Neuronal stem cell (in vitro differentiated cells): ENCODE results near the gene FAM24B.

Experiments
- DNase-seq: peaks from one replicate; pipeline ENCODE4 v3.0.0-alpha.2; 2013; ENCODE audit warnings: low spot score
- H2AFZ ChIP-seq: one replicate; pipeline ENCODE4 v1.6.1; 2013; ENCODE audit warnings: mild to moderate bottlenecking, low read length, inconsistent platforms
- H2AK5ac ChIP-seq: 2 replicates; pipeline ENCODE4 v1.6.1; 2013; ENCODE audit warnings: low read depth, mild to moderate bottlenecking, inconsistent platforms, low read length, moderate library complexity, mixed read lengths
- H2BK120ac ChIP-seq: 2 replicates; pipeline ENCODE4 v1.6.1; 2013; ENCODE audit warnings: low read depth, mild to moderate bottlenecking, inconsistent platforms, low read length, moderate library complexity, mixed read lengths
- H2BK12ac ChIP-seq: one replicate; pipeline ENCODE4 v1.6.1; 2013; ENCODE audit warnings: low read length, inconsistent platforms
- H2BK15ac ChIP-seq: 2 replicates; pipeline ENCODE4 v1.6.1; 2013; ENCODE audit warnings: mild to moderate bottlenecking, low read length, inconsistent platforms, mixed read lengths
- H2BK5ac ChIP-seq: one replicate; pipeline ENCODE4 v1.6.1; 2013; ENCODE audit warnings: inconsistent platforms, mild to moderate bottlenecking, low read length, moderate library complexity
- H3K14ac ChIP-seq: one replicate; pipeline ENCODE4 v1.6.1; 2013; ENCODE audit warnings: low read length, inconsistent platforms
- H3K18ac ChIP-seq: 2 replicates; pipeline ENCODE4 v1.6.1; 2013; ENCODE audit warnings: low read length, inconsistent platforms
- H3K23ac ChIP-seq: 2 replicates; pipeline ENCODE4 v1.6.1; 2013; ENCODE audit warnings: low read depth, mild to moderate bottlenecking, mixed read lengths, low read length, inconsistent platforms; ENCODE audit not compliant: poor library complexity
- H3K27ac ChIP-seq: replicated peaks from 3 replicates; pipeline ENCODE4 v1.5.1; 2013; ENCODE audit warnings: low read length, inconsistent platforms
- H3K27me3 ChIP-seq, 3 experiments: 2 replicates each; pipeline ENCODE4 v1.6.1; 2013; ENCODE audit warnings: low read length in 3 of 3, mild to moderate bottlenecking in 2 of 3, inconsistent platforms in 1 of 3, low read depth in 1 of 3, mixed read lengths in 1 of 3, moderate library complexity in 1 of 3; ENCODE audit not compliant: control insufficient read depth in 3 of 3, insufficient read depth in 3 of 3
- H3K36me3 ChIP-seq, 2 donors: replicated peaks in 1 of 2; 2 replicates each; pipeline ENCODE4 v1.6.1; 2013; ENCODE audit warnings: low read length in 2 of 2; ENCODE audit not compliant: control insufficient read depth in 2 of 2, insufficient read depth in 2 of 2
- H3K4ac ChIP-seq: 2 replicates; pipeline ENCODE4 v1.6.1; 2013; ENCODE audit warnings: inconsistent platforms, mild to moderate bottlenecking, low read length, moderate library complexity
- H3K4me1 ChIP-seq, 2 donors: 1 replicate in 1 of 2; 2 replicates in 1 of 2; pipeline ENCODE4 v1.6.1; 2013; ENCODE audit warnings: low read length in 2 of 2, low read depth in 1 of 2; ENCODE audit not compliant: control insufficient read depth in 2 of 2, insufficient read depth in 1 of 2
- H3K4me2 ChIP-seq: one replicate; pipeline ENCODE4 v1.6.1; 2013; ENCODE audit warnings: mild to moderate bottlenecking, low read length, inconsistent platforms; ENCODE audit not compliant: insufficient read depth, poor library complexity, severe bottlenecking
- H3K4me3 ChIP-seq, 2 donors: 2 replicates each; pipeline ENCODE4 v1.5.1; 2013; ENCODE audit warnings: low read length in 2 of 2, mild to moderate bottlenecking in 2 of 2, inconsistent platforms in 1 of 2, moderate library complexity in 1 of 2
- H3K79me1 ChIP-seq: one replicate; pipeline ENCODE4 v1.6.1; 2013; ENCODE audit warnings: low read depth, mild to moderate bottlenecking, inconsistent platforms, low read length, moderate library complexity
- H3K9ac ChIP-seq: one replicate; pipeline ENCODE4 v1.6.1; 2013; ENCODE audit warnings: mild to moderate bottlenecking, low read depth, low read length, inconsistent platforms; ENCODE audit not compliant: poor library complexity
- H3K9me3 ChIP-seq, 2 donors: replicated peaks in 1 of 2; 2 replicates each; pipeline versions ENCODE3 to v1.6.1; 2013; ENCODE audit warnings: low read length in 2 of 2, mild to moderate bottlenecking in 2 of 2, inconsistent platforms in 1 of 2, low read depth in 1 of 2, mixed read lengths in 1 of 2, moderate library complexity in 1 of 2; ENCODE audit not compliant: control insufficient read depth in 2 of 2, insufficient read depth in 1 of 2
- H4K8ac ChIP-seq: one replicate; pipeline ENCODE4 v1.6.1; 2013; ENCODE audit warnings: low read depth, mild to moderate bottlenecking, inconsistent platforms, low read length, moderate library complexity
- H4K91ac ChIP-seq: one replicate; pipeline ENCODE4 v1.6.1; 2013; ENCODE audit warnings: low read length, low read depth, mild to moderate bottlenecking, inconsistent platforms; ENCODE audit not compliant: poor library complexity
- WGBS, 2 donors: extraction: QIAGEN DNeasy Blood & Tissue Kit; methylation state at CpG; one replicate each; pipeline ENCODE4 v1.1.7; 2013; ENCODE audit warnings: missing lambda C conversion rate in 2 of 2, mixed read lengths in 1 of 2; ENCODE audit not compliant: insufficient read length in 2 of 2, insufficient replicate concordance in 1 of 2; ENCODE audit errors: extremely low coverage in 2 of 2; 5-methylcytosine and 5-hydroxymethylcytosine counted together

The FAM24B gene

GRCh38 chr10:122864194-122864592, 15.2 kb downstream of the FAM24B start:
- H3K4ac ChIP-seq, result no peak overlapping the region
- peaks cover 0 to 1% of the 10 kb centered on the region in 2 donors for H3K4me1 ChIP-seq
- H2BK15ac ChIP-seq, result no peak overlapping the region
- H2BK5ac ChIP-seq, result no peak overlapping the region
- H4K8ac ChIP-seq, result no peak overlapping the region
- H3K79me1 ChIP-seq, result no peaks in the 10 kb centered on the region
- no peak overlapping the region for H2AK5ac ChIP-seq
- no peak overlapping the region for H3K27ac ChIP-seq
- peaks cover 0 to 2% of the 10 kb centered on the region in 2 donors for H3K9me3 ChIP-seq
- H3K23ac ChIP-seq, result no peak overlapping the region
- no peak overlapping the region for H4K91ac ChIP-seq
- H2AFZ ChIP-seq, result no peak overlapping the region
- H3K4me3 ChIP-seq, result no peak overlapping the region
- H3K36me3 ChIP-seq, result no peaks in the 10 kb centered on the region
- no peak overlapping the region for H3K4me2 ChIP-seq
- H3K14ac ChIP-seq, result no peak overlapping the region
- no peak overlapping the region for H3K9ac ChIP-seq
- no peak overlapping the region for H3K18ac ChIP-seq
- no CpG with 5 or more reads among the region's 2 CpGs for WGBS, 2 donors
- H2BK120ac ChIP-seq, result no peak overlapping the region
- H2BK12ac ChIP-seq, result no peak overlapping the region
- no peaks in the 10 kb centered on the region for H3K27me3 ChIP-seq
- no peak for DNase-seq

- no peak overlapping the region for H3K4me2 ChIP-seq
- no peak overlapping the region for H3K18ac ChIP-seq
- no peaks in the 10 kb centered on the region for H3K79me1 ChIP-seq
- H3K9me3 ChIP-seq, result peaks cover 0 to 2% of the 10 kb centered on the region in 2 donors
- no peak overlapping the region for H2BK5ac ChIP-seq
- H2BK120ac ChIP-seq, result no peak overlapping the region
- no peak overlapping the region for H3K9ac ChIP-seq
- DNase-seq, result no peak
- H2AK5ac ChIP-seq, result no peak overlapping the region
- H4K8ac ChIP-seq, result no peak overlapping the region
- H2BK12ac ChIP-seq, result no peak overlapping the region
- H3K27me3 ChIP-seq, result no peaks in the 10 kb centered on the region
- no peak overlapping the region for H4K91ac ChIP-seq
- H3K4me3 ChIP-seq, result no peak overlapping the region
- no peaks in the 10 kb centered on the region for H3K36me3 ChIP-seq
- H3K4me1 ChIP-seq, result peaks cover 0 to 1% of the 10 kb centered on the region in 2 donors
- no peak overlapping the region for H2AFZ ChIP-seq
- no CpG with 5 or more reads among the region's 2 CpGs for WGBS, 2 donors
- H3K27ac ChIP-seq, result no peak overlapping the region
- no peak overlapping the region for H2BK15ac ChIP-seq
- no peak overlapping the region for H3K23ac ChIP-seq
- no peak overlapping the region for H3K14ac ChIP-seq
- H3K4ac ChIP-seq, result no peak overlapping the region
Measured at GRCh38 chr10:122863216-122864193, 15.9 kb downstream of the FAM24B start.

- no CpG with 5 or more reads among the region's 1 CpG for WGBS, 2 donors
- H2BK120ac ChIP-seq, result no peak overlapping the region
- peaks cover 0 to 1% of the 10 kb centered on the region in 2 donors for H3K4me1 ChIP-seq
- no peak overlapping the region for H2BK5ac ChIP-seq
- H3K14ac ChIP-seq, result no peak overlapping the region
- no peaks in the 10 kb centered on the region for H3K27me3 ChIP-seq
- no peak overlapping the region for H3K18ac ChIP-seq
- no peak overlapping the region for H3K4me3 ChIP-seq
- H3K9me3 ChIP-seq, result peaks cover 0 to 2% of the 10 kb centered on the region in 2 donors
- H3K79me1 ChIP-seq, result no peaks in the 10 kb centered on the region
- H3K36me3 ChIP-seq, result no peaks in the 10 kb centered on the region
- no peak for DNase-seq
- H3K9ac ChIP-seq, result no peak overlapping the region
- no peak overlapping the region for H2BK15ac ChIP-seq
- H2BK12ac ChIP-seq, result no peak overlapping the region
- H3K4me2 ChIP-seq, result no peak overlapping the region
- no peak overlapping the region for H2AK5ac ChIP-seq
- no peak overlapping the region for H3K4ac ChIP-seq
- no peak overlapping the region for H4K91ac ChIP-seq
- H3K23ac ChIP-seq, result no peak overlapping the region
- H4K8ac ChIP-seq, result no peak overlapping the region
- H3K27ac ChIP-seq, result no peak overlapping the region
- no peak overlapping the region for H2AFZ ChIP-seq
Measured at GRCh38 chr10:122861711-122862161, 17.6 kb downstream of the FAM24B start.

GRCh38 chr10:122859527-122859926, 19.9 kb downstream of the FAM24B start:
- Histone ChIP-seq H2BK5ac (no peak overlapping the region), H2BK12ac (no peak overlapping the region), H4K91ac (no peak overlapping the region), H3K4me2 (no peak overlapping the region), H2AFZ (no peak overlapping the region), H2BK15ac (no peak overlapping the region), H3K27ac (no peak overlapping the region), H4K8ac (no peak overlapping the region), H3K14ac (no peak overlapping the region), H3K9me3 (no peaks in the 10 kb centered on the region), H3K27me3 (no peaks in the 10 kb centered on the region), H3K23ac (no peak overlapping the region), H3K36me3 (no peaks in the 10 kb centered on the region), H3K4ac (no peak overlapping the region), H3K4me1 (peaks cover 0 to 1% of the 10 kb centered on the region in 2 donors), H2BK120ac (no peak overlapping the region), H3K4me3 (no peak overlapping the region), H2AK5ac (no peak overlapping the region), H3K79me1 (peaks cover 2% of the 10 kb centered on the region), H3K18ac (no peak overlapping the region), H3K9ac (no peak overlapping the region)
- no peak for DNase-seq
- WGBS, 2 donors, result no CpG with 5 or more reads among the region's 1 CpG
